Activated CD4-positive, alpha-beta T cell treated with anti-CD3 and anti-CD28 coated beads, Interleukin-2, amount 10 ng/mL, durations not matched to agents 7 days and 5 days (primary cell): ENCODE measurements around the gene GUK1. TPM values are rescaled to one million over a fixed set of nuclear protein-coding genes. Genes with fewer than 3 reads are reported as not detected.
"Not testable (repeated sequence)": the region's sequence is repeated elsewhere in the genome, so short reads cannot be mapped to it uniquely, and the experiment has no call there.

Experiments used
- CTCF ChIA-PET: fragments of 350-600 bp; sonication (Branson Sonifier 250); formaldehyde crosslinking; loops from one replicate; lab custom pipeline; 2021; ENCODE audit warnings: antibody characterized with exemption; lab: Charles Lee
- POLR2A ChIA-PET: fragments of 350-600 bp; sonication (Branson Sonifier 250); formaldehyde crosslinking; loops from one replicate; lab custom pipeline; 2021; ENCODE audit warnings: antibody characterized with exemption; lab: Charles Lee
- DNase-seq: peaks from one replicate; pipeline ENCODE4 v3.0.0-alpha.2; 2020
- H3K27ac Mint-ChIP-seq: one replicate; pipeline ENCODE4 v1.8.0; 2021; ENCODE audit warnings: mild to moderate bottlenecking, moderate library complexity, mixed read lengths
- H3K27me3 Mint-ChIP-seq: one replicate; pipeline ENCODE4 v1.8.0; 2021; ENCODE audit warnings: mixed read lengths
- H3K36me3 Mint-ChIP-seq: one replicate; pipeline ENCODE4 v1.8.0; 2021; ENCODE audit warnings: low read depth, mixed read lengths
- H3K4me1 Mint-ChIP-seq: one replicate; pipeline ENCODE4 v1.8.0; 2021; ENCODE audit warnings: mixed read lengths
- H3K4me3 Mint-ChIP-seq: one replicate; pipeline ENCODE4 v1.8.0; 2021; ENCODE audit warnings: mild to moderate bottlenecking, moderate library complexity, mixed read lengths
- H3K9me3 Mint-ChIP-seq: one replicate; pipeline ENCODE4 v1.8.0; 2021; ENCODE audit warnings: mixed read lengths
- total RNA-seq, 2 experiments: library from RNA; stranded (reverse); gene quantifications; one replicate each; pipeline ENCODE4 v1.2.3, GENCODE V29; 2021

GUK1 gene
- total RNA-seq, 2 experiments from 2014 or later, result 207 to 260 TPM

- CTCF ChIA-PET, result interaction anchor here (0.5 to 1.0 kb wide), 3 partner anchors 9 to 59 kb away, joined by 3 read pairs; no protein-coding TSS in a partner anchor
- H3K4me1 Mint-ChIP-seq, result peaks cover 43% of the 10 kb centered on the region
These were observed 32.4 kb upstream of the GUK1 start for GRCh38 chr1:228107636-228108035.

GRCh38 chr1:228108055-228108690, 31.9 kb upstream of the GUK1 start:
- ChIA-PET POLR2A (no interaction called here), CTCF (interaction anchor here (0.5 to 1.0 kb wide), 2 partner anchors 30 to 58 kb away, joined by 3 read pairs; no protein-coding TSS in a partner anchor)
- peak overlapping the region; percentile 92 for H3K4me3 Mint-ChIP-seq
- no peak for DNase-seq
- H3K9me3 Mint-ChIP-seq, result no peaks in the 10 kb centered on the region
- peaks cover 43% of the 10 kb centered on the region for H3K4me1 Mint-ChIP-seq
- H3K36me3 Mint-ChIP-seq, result peaks cover 9% of the 10 kb centered on the region
- H3K27ac Mint-ChIP-seq, result peak overlapping the region; percentile 96
- H3K27me3 Mint-ChIP-seq, result no peaks in the 10 kb centered on the region

More at GRCh38 chr1:228107636-228108035, 32.4 kb upstream of the GUK1 start:
- Mint-ChIP-seq H3K27me3 (no peaks in the 10 kb centered on the region), H3K9me3 (no peaks in the 10 kb centered on the region), H3K36me3 (peaks cover 9% of the 10 kb centered on the region), H3K27ac (peak overlapping the region; percentile 96), H3K4me3 (peak overlapping the region; percentile 92)
- POLR2A ChIA-PET, result no interaction called here
- DNase-seq, result no peak

GRCh38 chr1:228108742-228109072, 31.4 kb upstream of the GUK1 start:
- peak overlapping the region; percentile 96 for H3K27ac Mint-ChIP-seq
- no peaks in the 10 kb centered on the region for H3K27me3 Mint-ChIP-seq
- H3K4me3 Mint-ChIP-seq, result peak overlapping the region; percentile 92
- H3K9me3 Mint-ChIP-seq, result no peaks in the 10 kb centered on the region
- peaks cover 38% of the 10 kb centered on the region for H3K4me1 Mint-ChIP-seq
- peaks cover 6% of the 10 kb centered on the region for H3K36me3 Mint-ChIP-seq
- ChIA-PET POLR2A (no interaction called here), CTCF (interaction anchor here (1.3 kb wide), 1 partner anchor 57 kb away, joined by 3 read pairs; the partner anchor contains the start of gene IBA57)
- DNase-seq, result no peak

GRCh38 chr1:228109073-228109961, 30.8 kb upstream of the GUK1 start, which contains the start of gene MRPL55:
Gene MRPL55 (minus strand): TSS chr1:228109299. CDS start chr1:228108260, 1,039 bp downstream.
- Mint-ChIP-seq H3K27ac (peak within 1 kb of the TSS; percentile 96), H3K4me3 (peak within 1 kb of the TSS; percentile 92), H3K27me3 (no peaks in the 10 kb centered on the region), H3K4me1 (peaks cover 31% of the 10 kb centered on the region), H3K9me3 (no peaks in the 10 kb centered on the region), H3K36me3 (peaks cover 6% of the 10 kb centered on the region)
- ChIA-PET POLR2A (no interaction called here), CTCF (interaction anchor here (0.6 to 1.5 kb wide), 6 partner anchors 9 to 410 kb away, joined by 3 to 7 read pairs (median 3); partner anchors contain the start of gene IBA57)
- peak; percentile 97 for DNase-seq

- Mint-ChIP-seq H3K36me3 (peaks cover 3% of the 10 kb centered on the region), H3K9me3 (no peaks in the 10 kb centered on the region), H3K27me3 (no peaks in the 10 kb centered on the region), H3K4me3 (peak overlapping the region; percentile 92), H3K4me1 (peaks cover 24% of the 10 kb centered on the region), H3K27ac (peak overlapping the region; percentile 96)
- CTCF ChIA-PET, result interaction anchor here (1.1 to 1.5 kb wide), 6 partner anchors 9 to 56 kb away, joined by 3 to 7 read pairs (median 3); partner anchors contain the start of genes ARF1 and IBA57
- POLR2A ChIA-PET, result no interaction called here
- no peak for DNase-seq
These were observed 30.1 kb upstream of the GUK1 start for GRCh38 chr1:228109962-228110488.

GRCh38 chr1:228110556-228110955, 29.5 kb upstream of the GUK1 start:
- Mint-ChIP-seq H3K27me3 (no peaks in the 10 kb centered on the region), H3K9me3 (no peaks in the 10 kb centered on the region), H3K4me3 (no peak overlapping the region), H3K27ac (no peak overlapping the region), H3K36me3 (peaks cover 3% of the 10 kb centered on the region), H3K4me1 (peaks cover 24% of the 10 kb centered on the region)
- ChIA-PET CTCF (interaction anchor here (1.1 to 1.5 kb wide), 6 partner anchors 8 to 56 kb away, joined by 3 to 7 read pairs (median 3); partner anchors contain the start of gene ARF1), POLR2A (no interaction called here)
- DNase-seq, result no peak

GRCh38 chr1:228111315-228111714, 28.8 kb upstream of the GUK1 start:
- H3K4me3 Mint-ChIP-seq, H3K27me3 Mint-ChIP-seq, H3K36me3 Mint-ChIP-seq, H3K9me3 Mint-ChIP-seq, DNase-seq, H3K27ac Mint-ChIP-seq, POLR2A ChIA-PET: not testable (repeated sequence)
- CTCF ChIA-PET, result interaction anchor here (1.3 to 1.5 kb wide), 2 partner anchors 29 to 55 kb away, joined by 3 read pairs; partner anchors contain the start of gene ARF1
- peaks cover 24% of the 10 kb centered on the region for H3K4me1 Mint-ChIP-seq

GRCh38 chr1:228112167-228112566, 27.9 kb upstream of the GUK1 start:
- Mint-ChIP-seq H3K4me1 (peaks cover 23% of the 10 kb centered on the region), H3K4me3 (no peak overlapping the region), H3K9me3 (no peaks in the 10 kb centered on the region), H3K36me3 (no peaks in the 10 kb centered on the region), H3K27me3 (no peaks in the 10 kb centered on the region), H3K27ac (no peak overlapping the region)
- ChIA-PET POLR2A (no interaction called here), CTCF (interaction anchor here (1.2 to 1.5 kb wide), 2 partner anchors 19 to 55 kb away, joined by 3 to 5 read pairs; no protein-coding TSS in a partner anchor)
- no peak for DNase-seq

- Mint-ChIP-seq H3K27ac (no peak overlapping the region), H3K4me1 (peaks cover 22% of the 10 kb centered on the region), H3K4me3 (no peak overlapping the region), H3K27me3 (no peaks in the 10 kb centered on the region), H3K9me3 (peaks cover 3% of the 10 kb centered on the region), H3K36me3 (peaks cover 3% of the 10 kb centered on the region)
- ChIA-PET CTCF (interaction anchor here (1.2 kb wide), 1 partner anchor 18 kb away, joined by 5 read pairs; no protein-coding TSS in a partner anchor), POLR2A (no interaction called here)
- DNase-seq, result no peak
These were observed 27.5 kb upstream of the GUK1 start for GRCh38 chr1:228112617-228113016.

GRCh38 chr1:228114827-228115226, 25.3 kb upstream of the GUK1 start:
- Mint-ChIP-seq H3K27ac (no peak overlapping the region), H3K4me1 (peaks cover 7% of the 10 kb centered on the region), H3K27me3 (no peaks in the 10 kb centered on the region), H3K4me3 (no peak overlapping the region), H3K9me3 (peaks cover 11% of the 10 kb centered on the region), H3K36me3 (peaks cover 7% of the 10 kb centered on the region)
- CTCF ChIA-PET, result interaction anchor here (1.7 kb wide), 1 partner anchor 16 kb away, joined by 4 read pairs; no protein-coding TSS in a partner anchor
- POLR2A ChIA-PET, result no interaction called here
- DNase-seq, result no peak

GRCh38 chr1:228117335-228117734, 22.7 kb upstream of the GUK1 start:
- CTCF ChIA-PET, result no interaction called here
- H3K36me3 Mint-ChIP-seq, result peaks cover 11% of the 10 kb centered on the region
- DNase-seq, result no peak
- H3K4me1 Mint-ChIP-seq, result peaks cover 7% of the 10 kb centered on the region
- no peak overlapping the region for H3K27ac Mint-ChIP-seq
- no peaks in the 10 kb centered on the region for H3K27me3 Mint-ChIP-seq
- peaks cover 14% of the 10 kb centered on the region for H3K9me3 Mint-ChIP-seq
- POLR2A ChIA-PET, result no interaction called here
- no peak overlapping the region for H3K4me3 Mint-ChIP-seq

- peaks cover 14% of the 10 kb centered on the region for H3K9me3 Mint-ChIP-seq
- no peak overlapping the region for H3K4me3 Mint-ChIP-seq
- no peak overlapping the region for H3K27ac Mint-ChIP-seq
- ChIA-PET POLR2A (no interaction called here), CTCF (interaction anchor here (1.0 kb wide), 1 partner anchor 8 kb away, joined by 4 read pairs; no protein-coding TSS in a partner anchor)
- no peak for DNase-seq
- peaks cover 7% of the 10 kb centered on the region for H3K4me1 Mint-ChIP-seq
- H3K36me3 Mint-ChIP-seq, result peaks cover 11% of the 10 kb centered on the region
- H3K27me3 Mint-ChIP-seq, result no peaks in the 10 kb centered on the region
These were observed 22.0 kb upstream of the GUK1 start for GRCh38 chr1:228118040-228118439.
